Measurements from ENCODE around the gene PDGFB. TPM values are rescaled to one million over a fixed set of nuclear protein-coding genes. Genes with fewer than 3 reads are reported as not detected.

PDGFB gene
- total RNA-seq, 1 donor from 2014 or later, result 2.3 TPM

DNA sequence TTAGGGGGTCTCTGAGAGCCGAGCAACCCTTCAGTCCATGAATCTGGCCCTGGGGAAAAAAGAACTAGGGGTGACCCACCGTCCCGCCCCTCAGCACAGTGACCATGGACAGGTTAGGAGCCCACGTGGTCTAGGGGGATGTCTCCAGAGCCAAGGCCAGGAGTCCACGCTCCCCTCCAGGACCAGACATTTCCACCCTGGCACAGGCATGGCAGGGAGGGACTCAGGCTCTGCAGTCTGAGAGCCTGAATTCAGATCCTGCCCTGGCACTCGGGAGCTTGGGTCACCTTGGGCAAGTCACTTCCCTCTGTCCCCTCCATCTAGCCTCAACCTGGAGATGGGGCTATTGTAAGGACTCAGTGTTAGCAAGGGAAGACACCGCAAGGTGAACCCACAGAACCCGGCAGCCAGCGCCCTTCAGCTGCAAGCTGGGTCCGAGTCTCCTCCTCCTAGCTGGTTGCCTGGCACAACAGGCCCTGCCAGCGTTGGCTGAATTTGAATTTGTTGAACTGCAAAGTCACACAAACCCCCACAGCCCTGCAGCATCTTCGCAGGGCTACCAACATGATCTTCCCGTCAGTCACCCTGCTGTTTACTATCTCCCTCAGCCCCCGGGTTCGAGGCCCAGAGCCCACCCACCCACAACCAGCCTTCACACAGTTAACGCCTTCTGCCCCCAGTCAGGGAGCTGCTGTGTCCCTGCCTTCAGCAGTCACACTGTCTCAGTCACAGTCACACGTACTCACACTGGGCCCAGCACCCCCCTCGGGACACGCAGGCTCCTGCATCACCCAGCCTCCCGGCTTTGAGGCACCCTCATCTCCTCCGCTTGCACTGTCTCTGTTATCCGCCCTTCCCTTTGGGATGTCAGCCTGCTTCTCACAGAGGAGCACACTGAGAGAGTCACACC lies 603 bp upstream of the PDGFB start:
- DNase-seq, result no peak
- Mint-ChIP-seq H3K36me3 (ENCODE audit: low read depth) (peaks cover 3% of the 10 kb centered on the region), H3K4me3 (peak overlapping the region; percentile 62), H3K27ac (peak overlapping the region; percentile 70), H3K9me3 (no peaks in the 10 kb centered on the region), H3K27me3 (peaks cover 62% of the 10 kb centered on the region), H3K4me1 (peaks cover 24% of the 10 kb centered on the region)
- intact Hi-C loops (cut with micrococcal nuclease), result no loop called here

DNA sequence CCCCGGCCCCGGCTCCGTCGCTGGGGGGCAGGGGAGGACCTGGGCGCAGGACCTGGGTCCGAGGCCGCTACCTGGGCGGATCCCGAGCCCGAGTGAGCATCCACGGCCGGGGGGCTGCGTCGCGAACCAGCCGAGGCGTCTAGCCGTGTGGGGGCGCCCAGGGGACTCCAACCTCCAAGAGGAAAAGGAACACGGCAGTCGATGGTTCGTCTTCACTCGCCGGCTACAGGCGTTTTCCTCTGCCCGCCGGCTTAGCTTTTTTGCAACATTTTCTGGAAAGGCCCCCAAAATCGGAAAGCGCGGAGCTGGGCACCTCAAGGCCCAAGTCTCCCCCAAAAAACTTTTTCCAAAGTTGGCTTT lies 666 bp downstream of the PDGFB start:
- H3K4me1 Mint-ChIP-seq, result peaks cover 27% of the 10 kb centered on the region
- H3K9me3 Mint-ChIP-seq, result no peaks in the 10 kb centered on the region
- peak overlapping the region; percentile 69 for H3K4me3 Mint-ChIP-seq
- H3K36me3 Mint-ChIP-seq (ENCODE audit: low read depth), result peaks cover 3% of the 10 kb centered on the region
- peaks cover 62% of the 10 kb centered on the region for H3K27me3 Mint-ChIP-seq
- peak overlapping the region; percentile 58 for H3K27ac Mint-ChIP-seq
- no peak for DNase-seq
- intact Hi-C loops (cut with micrococcal nuclease), result no loop called here

DNA sequence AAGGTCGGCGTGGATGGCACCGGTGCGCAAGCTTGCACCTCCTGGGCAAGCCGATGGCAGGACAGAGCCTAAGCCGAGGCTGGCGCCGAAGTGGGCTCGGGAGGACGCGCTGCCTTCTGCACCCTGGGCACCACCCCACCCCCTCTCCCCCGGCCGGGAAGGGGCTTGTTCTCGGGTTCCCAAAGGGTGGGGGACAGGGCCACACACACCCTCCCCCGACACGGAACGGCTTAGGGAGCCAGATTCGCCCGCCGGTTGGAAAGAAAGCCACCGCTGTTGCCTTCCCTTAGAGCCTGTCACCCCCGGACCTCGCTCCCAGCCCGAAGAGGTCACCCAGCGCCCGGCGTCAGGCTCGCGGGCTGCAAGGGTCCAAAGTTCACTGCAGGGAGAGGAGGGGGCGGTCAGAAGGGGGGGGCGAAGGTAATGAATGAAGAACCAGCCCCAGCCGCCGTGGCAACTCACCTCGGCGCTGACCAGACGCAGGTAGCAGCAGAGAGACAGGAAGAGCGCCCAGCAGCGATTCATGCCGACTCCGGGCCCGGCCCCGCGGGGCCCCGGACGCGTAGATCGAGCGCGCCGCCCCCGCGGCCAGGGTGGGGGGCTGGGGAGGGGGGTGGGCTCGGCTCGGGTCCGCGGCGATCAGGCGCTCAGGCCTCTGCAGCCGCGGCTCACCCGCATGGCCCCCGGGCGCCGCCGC lies 1.2 kb downstream of the PDGFB start:
- Mint-ChIP-seq H3K9me3 (no peaks in the 10 kb centered on the region), H3K4me1 (peaks cover 29% of the 10 kb centered on the region), H3K4me3 (peak overlapping the region; percentile 80), H3K27me3 (peaks cover 65% of the 10 kb centered on the region), H3K36me3 (ENCODE audit: low read depth) (peaks cover 3% of the 10 kb centered on the region), H3K27ac (peak overlapping the region; percentile 15)
- DNase-seq, result no peak
- intact Hi-C loops (cut with micrococcal nuclease), result no loop called here

DNA sequence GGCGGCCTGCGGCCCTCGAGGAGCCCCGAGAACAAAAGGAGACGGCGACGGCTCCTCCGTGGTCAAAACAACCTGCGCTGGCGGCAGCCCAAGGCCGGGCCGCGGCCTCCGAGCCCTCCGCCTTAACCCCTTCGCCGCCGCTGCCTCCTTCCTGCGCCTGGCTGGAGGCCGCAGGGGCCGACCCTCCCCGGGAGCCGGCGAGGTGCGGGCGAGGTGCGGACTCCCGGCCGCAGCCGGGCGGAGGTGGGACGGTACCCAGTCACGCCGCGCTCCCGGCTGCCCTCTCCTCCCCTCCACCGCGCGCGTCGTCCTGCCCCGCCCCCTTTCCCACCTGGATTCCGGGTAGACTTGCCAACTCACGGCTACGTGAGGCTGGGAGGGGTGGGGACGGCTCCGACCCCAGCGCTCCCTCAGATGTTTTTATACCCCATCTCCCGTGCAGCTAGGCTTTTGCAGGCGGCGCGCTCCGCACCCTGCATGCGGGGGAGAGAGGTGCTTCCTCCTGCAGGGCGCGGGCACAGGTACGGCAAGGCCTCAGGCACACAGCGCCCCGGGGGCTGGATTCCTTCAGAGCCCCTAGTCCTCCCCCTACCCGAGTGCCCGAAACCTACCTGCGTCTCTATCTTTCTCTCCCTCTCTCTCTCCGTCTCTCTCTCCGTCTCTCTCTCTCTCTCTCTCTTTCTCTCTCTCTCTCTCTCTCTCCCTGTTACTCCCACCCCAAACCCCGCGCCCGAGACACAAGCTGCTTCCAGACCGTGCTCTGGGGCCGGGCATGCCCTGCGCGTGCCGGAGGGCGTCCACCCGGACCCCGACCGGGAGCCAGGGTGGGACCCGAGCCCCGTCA lies 2.0 kb downstream of the PDGFB start:
- H3K36me3 Mint-ChIP-seq (ENCODE audit: low read depth), result peaks cover 3% of the 10 kb centered on the region
- peak overlapping the region; percentile 74 for H3K4me3 Mint-ChIP-seq
- H3K9me3 Mint-ChIP-seq, result no peaks in the 10 kb centered on the region
- intact Hi-C loops (cut with micrococcal nuclease), result no loop called here
- peaks cover 65% of the 10 kb centered on the region for H3K27me3 Mint-ChIP-seq
- peaks cover 29% of the 10 kb centered on the region for H3K4me1 Mint-ChIP-seq
- peak; percentile 72 for DNase-seq
- H3K27ac Mint-ChIP-seq, result no peak overlapping the region

DNA sequence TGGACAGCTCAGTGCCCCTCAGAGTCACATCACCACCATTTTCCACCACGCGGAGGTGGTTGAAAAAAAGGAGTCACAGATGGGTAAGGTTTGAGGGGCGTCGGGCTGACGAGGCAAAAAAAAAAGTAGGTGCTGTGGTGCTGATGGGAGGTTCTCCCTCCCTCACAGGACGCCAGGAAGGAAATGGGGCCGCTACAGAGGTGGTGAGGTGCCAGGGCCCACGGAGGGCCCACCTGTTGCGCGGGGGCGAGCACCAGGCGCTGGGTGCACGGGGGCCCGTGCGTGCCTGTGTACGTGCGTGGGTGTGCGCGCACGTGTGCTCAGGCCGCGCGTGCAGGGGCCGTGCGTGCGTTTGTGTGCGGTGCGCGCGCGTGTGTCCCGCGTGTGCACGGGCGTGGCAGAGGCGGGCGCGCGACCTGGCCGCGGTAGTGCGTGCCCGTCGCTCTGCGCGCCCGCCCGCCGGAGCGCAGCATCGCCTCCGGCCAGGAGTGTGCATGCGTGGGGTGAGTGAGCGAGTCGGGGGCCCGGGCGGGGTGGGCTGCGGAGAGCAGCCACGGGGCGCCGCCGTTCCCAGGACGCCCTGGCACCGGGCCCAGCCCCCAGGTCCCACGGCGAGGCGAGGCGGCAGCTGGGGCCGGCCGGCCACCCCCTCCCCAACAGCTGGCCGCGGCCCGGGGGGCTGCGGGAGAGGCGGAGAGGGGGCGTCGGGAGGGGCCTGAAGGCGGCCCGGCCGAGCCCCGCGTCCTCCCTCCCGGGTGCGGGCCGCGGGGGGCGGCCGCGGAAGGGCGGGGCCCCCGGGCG lies 2.8 kb downstream of the PDGFB start:
- H3K4me3 Mint-ChIP-seq, result peak overlapping the region; percentile 81
- peaks cover 3% of the 10 kb centered on the region for H3K36me3 Mint-ChIP-seq (ENCODE audit: low read depth)
- peaks cover 65% of the 10 kb centered on the region for H3K27me3 Mint-ChIP-seq
- peak overlapping the region; percentile 71 for H3K27ac Mint-ChIP-seq
- DNase-seq, result no peak
- H3K9me3 Mint-ChIP-seq, result no peaks in the 10 kb centered on the region
- intact Hi-C loops (cut with micrococcal nuclease), result no loop called here
- H3K4me1 Mint-ChIP-seq, result peaks cover 35% of the 10 kb centered on the region

DNA sequence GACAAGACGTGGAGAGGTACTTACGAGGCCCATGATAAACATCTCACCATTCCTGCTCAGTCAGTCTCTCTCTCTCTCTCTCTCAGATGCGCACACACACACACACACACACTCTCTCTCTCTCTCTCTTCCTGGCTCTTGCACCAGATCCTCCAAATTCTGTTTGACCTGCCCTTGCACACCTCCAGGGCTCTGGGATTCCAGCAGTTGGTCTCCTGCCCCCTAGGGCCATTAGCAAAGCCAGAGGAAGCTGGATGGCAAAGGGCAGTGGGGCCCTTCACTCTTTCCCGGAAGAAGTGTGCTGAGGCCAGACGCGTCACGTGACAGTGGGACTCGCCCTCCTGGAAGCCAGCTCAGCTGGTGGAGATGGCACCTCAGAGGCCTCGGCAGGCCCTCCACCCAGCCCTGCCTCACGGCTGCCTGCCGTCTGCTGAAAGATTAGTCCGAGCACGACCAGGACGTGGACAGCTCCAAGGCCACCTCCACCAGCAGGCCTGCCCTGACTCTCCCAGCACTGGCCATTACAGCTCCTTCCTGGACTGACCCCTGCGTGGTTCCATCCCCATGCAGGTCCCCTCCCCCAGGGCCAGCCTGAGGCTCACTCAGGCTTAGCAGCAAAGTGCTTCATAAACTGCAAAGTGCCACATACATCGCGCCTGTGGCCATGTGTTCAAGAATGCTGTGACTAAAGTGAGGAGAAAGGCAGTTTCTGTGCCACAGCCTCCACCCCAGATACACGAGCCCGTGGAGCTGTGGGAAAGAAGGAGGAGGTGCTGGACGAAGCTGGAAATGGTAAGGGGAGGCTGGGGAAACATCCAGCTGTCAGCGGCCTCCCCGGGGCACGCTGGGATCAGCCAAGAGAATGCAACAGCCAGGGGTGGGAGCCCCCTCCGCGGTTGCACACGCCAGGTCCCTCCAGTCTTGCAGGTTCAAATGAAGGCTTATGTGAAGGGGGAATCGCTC lies 3.7 kb downstream of the PDGFB start:
- peak; percentile 77 for DNase-seq
- H3K36me3 Mint-ChIP-seq (ENCODE audit: low read depth), result peaks cover 3% of the 10 kb centered on the region
- peak overlapping the region; percentile 79 for H3K27ac Mint-ChIP-seq
- H3K9me3 Mint-ChIP-seq, result no peaks in the 10 kb centered on the region
- peaks cover 43% of the 10 kb centered on the region for H3K4me1 Mint-ChIP-seq
- H3K4me3 Mint-ChIP-seq, result peak overlapping the region; percentile 81
- H3K27me3 Mint-ChIP-seq, result peaks cover 65% of the 10 kb centered on the region
- intact Hi-C loops (cut with micrococcal nuclease), result no loop called here

DNA sequence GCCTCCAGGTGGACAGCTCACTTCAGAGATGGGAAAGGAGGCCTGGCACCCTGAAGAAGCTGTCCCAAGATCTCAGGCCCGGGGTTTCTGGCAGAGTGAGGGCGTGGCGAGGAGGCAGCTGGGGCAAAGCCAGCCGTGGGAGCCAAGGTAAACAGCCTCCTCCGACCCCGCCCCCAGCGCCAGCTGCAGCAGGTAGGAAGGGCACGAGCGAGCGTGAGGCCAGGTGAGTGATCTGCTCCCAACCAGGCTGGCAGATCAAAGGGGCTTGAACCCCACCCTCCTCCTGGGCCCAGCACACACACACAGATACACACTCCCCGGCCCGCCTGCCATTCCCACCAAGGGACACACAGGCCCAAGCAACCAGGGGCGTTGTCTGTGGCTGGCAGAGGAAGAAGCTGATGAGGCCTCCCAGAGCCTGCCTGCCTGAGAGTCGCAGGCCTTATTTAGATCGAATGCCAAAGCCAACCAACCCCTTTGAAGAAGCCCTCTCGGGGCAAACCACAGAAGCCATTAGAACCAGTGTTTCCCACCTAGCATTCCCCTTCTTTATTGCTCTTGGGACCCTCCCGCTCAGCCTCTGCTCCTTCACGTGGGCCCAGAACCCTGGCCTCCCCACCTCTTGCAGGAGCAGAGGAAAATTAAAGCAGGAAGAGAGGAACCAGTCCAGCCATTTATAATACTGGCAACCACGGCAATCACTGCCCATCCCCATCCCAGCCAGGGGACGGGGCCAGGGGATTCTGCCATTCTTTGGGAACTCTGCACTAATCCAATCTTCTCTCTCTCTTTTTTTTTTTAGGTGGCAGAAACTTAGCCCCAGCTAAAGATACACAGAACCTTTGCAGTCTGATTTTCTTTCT lies 5.0 kb downstream of the PDGFB start:
- intact Hi-C loops (cut with micrococcal nuclease), result loop anchor here (5.0 kb wide), 2 partner anchors 67 to 78 kb away; partner anchors contain the start of gene RPL3
- peak overlapping the region; percentile 81 for H3K4me3 Mint-ChIP-seq
- peak overlapping the region; percentile 79 for H3K27ac Mint-ChIP-seq
- H3K36me3 Mint-ChIP-seq (ENCODE audit: low read depth), result peaks cover 2% of the 10 kb centered on the region
- no peaks in the 10 kb centered on the region for H3K9me3 Mint-ChIP-seq
- peaks cover 44% of the 10 kb centered on the region for H3K4me1 Mint-ChIP-seq
- no peak for DNase-seq
- H3K27me3 Mint-ChIP-seq, result peaks cover 60% of the 10 kb centered on the region

DNA sequence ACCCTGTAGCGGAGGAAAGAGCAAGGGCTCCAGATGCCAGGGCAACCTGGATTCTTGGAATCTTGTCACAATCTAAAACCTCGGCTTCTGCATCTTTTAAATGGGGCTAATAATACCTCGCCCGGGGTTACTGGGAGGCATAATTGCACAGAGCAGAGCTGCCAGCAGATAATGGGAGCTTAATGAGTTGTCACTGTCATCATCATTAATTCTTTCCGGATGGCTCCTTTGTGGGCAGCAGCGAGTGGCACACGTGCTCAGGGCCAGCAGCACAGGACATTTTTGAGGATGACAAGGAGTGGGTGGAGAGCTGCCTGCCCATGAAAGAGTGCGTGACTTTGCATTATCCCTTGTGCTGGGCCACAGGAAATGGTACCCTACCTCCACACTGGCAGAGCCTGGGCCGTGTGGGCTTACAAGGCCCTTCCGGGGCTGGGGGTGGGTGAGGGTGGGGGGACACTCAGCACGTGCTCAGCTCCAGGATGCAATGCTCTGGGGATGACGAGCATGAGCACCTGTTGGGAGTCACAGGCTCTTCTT lies 5.7 kb downstream of the PDGFB start:
- DNase-seq, result no peak
- Mint-ChIP-seq H3K9me3 (no peaks in the 10 kb centered on the region), H3K36me3 (ENCODE audit: low read depth) (peaks cover 2% of the 10 kb centered on the region), H3K27me3 (peaks cover 63% of the 10 kb centered on the region), H3K27ac (no peak overlapping the region), H3K4me1 (peaks cover 44% of the 10 kb centered on the region), H3K4me3 (no peak overlapping the region)
- intact Hi-C loops (cut with micrococcal nuclease), result loop anchor here (5.0 kb wide), 2 partner anchors 67 to 78 kb away; partner anchors contain the start of gene RPL3

DNA sequence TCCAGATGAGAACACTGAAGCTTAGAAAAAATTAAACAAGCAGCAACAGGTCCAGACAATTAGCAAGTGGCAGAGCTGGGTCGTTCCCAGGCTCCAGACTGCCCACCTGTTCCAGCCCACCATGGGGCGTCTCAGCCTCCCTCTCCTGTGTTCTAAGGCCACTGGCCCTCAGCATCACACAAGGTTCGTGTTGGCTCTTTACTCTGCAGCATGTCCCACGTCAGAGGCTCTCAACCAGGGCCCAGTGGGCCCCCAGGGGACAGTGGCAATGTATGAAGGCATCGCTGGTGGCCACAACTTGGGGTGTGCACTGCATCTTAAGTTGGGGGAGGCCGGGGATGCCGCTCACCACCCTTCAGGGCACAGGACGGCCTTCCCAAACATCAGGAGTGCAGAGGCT lies 6.2 kb downstream of the PDGFB start:
- peaks cover 64% of the 10 kb centered on the region for H3K27me3 Mint-ChIP-seq
- intact Hi-C loops (cut with micrococcal nuclease), result loop anchor here (5.0 kb wide), 2 partner anchors 66 to 79 kb away; partner anchors contain the start of gene RPL3
- no peak for DNase-seq
- H3K9me3 Mint-ChIP-seq, result no peaks in the 10 kb centered on the region
- H3K4me3 Mint-ChIP-seq, result no peak overlapping the region
- H3K36me3 Mint-ChIP-seq (ENCODE audit: low read depth), result peaks cover 2% of the 10 kb centered on the region
- no peak overlapping the region for H3K27ac Mint-ChIP-seq
- H3K4me1 Mint-ChIP-seq, result peaks cover 44% of the 10 kb centered on the region

DNA sequence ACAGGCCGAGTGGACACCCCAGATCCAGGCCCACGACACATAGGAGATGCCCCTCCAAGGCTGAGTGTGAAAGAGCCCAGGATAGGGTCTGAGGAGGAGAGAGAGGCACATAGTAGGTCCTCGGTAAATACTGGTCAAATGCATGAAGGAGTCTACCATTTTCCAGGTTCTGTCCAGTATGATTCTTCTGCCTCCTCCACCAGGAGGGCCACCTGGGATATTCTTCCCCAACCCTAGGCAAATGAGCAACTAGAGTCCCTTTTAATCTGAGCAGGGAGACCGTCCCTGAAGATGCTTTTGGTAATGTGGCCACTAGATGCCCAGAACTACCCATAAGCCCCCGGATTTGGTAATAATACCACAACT lies 6.7 kb downstream of the PDGFB start:
- peaks cover 64% of the 10 kb centered on the region for H3K27me3 Mint-ChIP-seq
- no peak for DNase-seq
- H3K4me3 Mint-ChIP-seq, result no peak overlapping the region
- H3K36me3 Mint-ChIP-seq (ENCODE audit: low read depth), result peaks cover 2% of the 10 kb centered on the region
- no peaks in the 10 kb centered on the region for H3K9me3 Mint-ChIP-seq
- intact Hi-C loops (cut with micrococcal nuclease), result loop anchor here (5.0 kb wide), 2 partner anchors 66 to 79 kb away; partner anchors contain the start of gene RPL3
- no peak overlapping the region for H3K27ac Mint-ChIP-seq
- peaks cover 47% of the 10 kb centered on the region for H3K4me1 Mint-ChIP-seq

All from activated CD4-positive, alpha-beta T cell treated with anti-CD3 and anti-CD28 coated beads, Interleukin-2, amount 10 ng/mL, durations not matched to agents 24 days and 14 days (primary cell).